ENCODE measurements around the gene AFF2.

The AFF2 gene

DNA sequence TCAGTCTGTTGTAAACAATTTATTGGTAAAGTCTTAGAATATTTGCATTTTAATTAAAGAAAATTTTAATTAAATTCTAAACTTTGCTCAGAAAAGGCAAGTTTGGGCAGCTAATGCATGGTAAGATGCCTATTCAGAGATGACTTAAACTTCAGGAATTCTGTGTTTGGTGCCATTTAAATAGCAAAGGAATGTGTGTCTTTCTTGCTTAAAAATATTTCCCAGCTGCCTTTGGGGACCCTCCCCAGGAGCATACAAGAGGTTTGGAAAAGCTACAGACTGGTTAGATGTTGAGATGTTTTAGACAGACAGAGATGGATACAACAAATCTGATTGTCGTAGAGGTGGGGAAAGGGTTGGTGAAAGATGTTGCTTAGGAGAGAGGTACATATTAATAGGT, 36.5 kb downstream of the AFF2 start:
- no peak for DNase-seq (ENCODE audit: low read depth)

DNA sequence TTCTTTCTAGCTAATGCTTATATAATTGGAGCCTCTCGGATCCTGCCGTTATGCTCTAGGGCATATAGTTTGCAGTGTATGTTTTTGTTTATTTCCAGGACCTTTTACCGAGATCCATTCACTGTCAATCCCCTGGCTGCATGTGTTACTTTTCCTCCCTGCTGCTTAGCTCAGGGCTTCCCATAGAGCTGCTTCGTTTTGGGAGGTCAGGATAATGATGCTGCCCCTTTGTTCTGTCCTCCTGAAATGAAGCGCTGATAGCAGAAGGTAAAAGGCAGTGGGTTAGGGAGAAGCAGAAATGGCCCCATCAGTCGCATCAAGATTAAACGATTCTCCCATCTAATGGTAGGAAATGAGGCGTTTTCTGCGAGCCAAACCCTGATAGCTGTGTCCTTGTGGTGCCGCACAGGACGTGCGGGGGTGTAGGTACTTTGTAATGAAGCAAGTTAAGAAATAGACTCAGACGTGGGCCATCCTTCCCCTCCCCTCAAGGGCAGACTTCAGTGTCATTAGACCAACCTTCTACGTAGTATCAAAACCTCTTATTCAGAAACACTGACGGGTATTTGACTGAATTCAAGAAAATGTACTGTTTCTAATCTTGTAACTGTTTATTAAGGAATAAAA, 37.3 kb downstream of the AFF2 start:
- no peak for DNase-seq (ENCODE audit: low read depth)

DNA sequence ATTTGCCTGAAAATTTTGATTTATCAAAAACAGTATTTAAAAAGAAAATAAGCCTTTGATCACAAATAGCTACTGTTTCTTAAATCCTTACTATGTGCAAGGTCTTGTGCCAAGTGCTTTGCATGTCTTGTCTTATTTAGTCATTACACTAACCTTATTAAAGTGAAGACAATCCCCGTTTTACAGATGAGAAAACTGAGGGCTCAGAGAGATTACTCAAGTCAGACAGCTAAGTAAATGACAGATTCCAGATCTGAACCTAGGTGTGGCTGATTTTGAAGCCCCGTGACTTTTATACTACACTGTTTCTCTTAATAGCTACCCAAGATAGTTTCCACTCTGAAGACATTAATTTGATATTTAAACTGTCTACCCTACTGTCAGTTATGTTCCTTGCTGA, 38.2 kb downstream of the AFF2 start:
- DNase-seq (ENCODE audit: low read depth): no peak

DNA sequence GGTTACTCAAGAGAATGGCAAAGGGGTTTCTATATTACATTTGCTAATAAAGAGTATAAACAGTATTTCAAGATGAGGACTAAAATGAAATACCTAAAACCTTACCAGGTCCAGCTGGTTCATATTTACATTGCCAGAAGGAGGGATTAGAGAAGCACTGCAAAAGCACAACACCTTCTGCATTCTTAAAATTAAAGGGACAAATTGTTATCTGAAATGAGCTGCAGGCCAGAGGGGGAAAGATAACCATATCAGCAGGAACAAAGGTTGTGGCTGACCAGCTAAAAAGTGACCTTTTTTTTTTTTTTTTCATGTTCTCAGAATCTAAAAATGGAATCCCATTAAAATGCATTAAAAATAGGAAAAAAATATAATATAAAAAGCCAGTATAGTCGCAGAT, 39.7 kb downstream of the AFF2 start:
- no peak for DNase-seq (ENCODE audit: low read depth)

DNA sequence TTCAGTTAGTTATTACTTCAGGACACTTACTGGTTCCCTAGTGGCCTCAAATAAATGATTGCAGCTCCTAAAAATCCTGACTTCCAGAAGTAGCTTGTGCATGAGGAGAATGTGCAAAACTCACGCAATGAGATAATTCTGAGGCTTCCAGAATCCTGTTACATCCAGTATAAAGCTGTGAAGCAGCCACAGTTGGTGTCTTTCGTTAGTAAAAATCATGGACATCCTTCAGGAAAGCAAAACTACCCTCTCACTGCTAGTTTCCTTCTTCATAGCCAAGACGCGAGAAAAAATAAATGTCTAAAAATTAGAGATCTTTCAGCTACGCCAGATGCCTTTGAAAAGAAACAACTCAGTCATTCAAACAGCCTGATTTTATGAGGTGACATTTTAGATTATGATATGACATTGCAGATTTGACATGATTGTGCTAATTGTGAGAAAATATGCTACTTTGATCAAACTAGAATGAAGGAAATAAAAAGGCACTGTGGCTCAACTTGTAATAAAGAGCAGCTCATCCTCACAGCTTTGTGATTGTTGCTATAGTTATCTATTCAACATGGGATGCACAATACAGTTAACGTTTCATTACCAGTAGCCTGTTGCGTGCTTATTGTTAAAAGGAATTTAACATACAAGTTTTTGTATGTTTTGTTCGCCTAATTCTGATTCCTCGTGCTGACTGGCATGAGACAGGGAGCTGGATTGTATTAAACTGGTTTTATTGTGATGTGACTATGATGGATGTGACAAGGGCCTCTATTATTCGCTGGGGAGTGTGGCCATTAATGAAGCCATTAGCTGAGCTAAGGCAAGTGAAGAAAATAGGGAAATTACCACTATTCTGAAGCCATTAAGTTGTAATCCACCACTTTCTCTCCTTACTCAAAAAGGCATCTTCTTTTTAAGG, 40.5 kb downstream of the AFF2 start:
- DNase-seq (ENCODE audit: low read depth): no peak

DNA sequence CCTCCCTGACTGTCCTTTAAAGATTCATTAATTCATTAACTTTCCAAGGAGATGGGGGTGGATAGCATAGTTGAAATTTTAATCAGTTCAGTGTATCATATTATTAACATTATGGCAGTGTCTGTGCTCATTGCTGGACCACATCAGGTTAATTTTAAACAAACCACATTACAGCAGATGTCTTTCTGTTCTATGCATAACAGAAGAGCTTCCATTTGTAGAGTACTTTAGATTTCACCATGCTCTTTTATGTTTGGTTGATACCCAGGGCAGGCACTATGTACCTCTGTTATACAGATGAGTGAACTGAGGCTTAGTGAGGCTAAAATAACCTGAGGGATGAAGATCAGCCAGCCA, 41.1 kb downstream of the AFF2 start:
- DNase-seq (ENCODE audit: low read depth): no peak

DNA sequence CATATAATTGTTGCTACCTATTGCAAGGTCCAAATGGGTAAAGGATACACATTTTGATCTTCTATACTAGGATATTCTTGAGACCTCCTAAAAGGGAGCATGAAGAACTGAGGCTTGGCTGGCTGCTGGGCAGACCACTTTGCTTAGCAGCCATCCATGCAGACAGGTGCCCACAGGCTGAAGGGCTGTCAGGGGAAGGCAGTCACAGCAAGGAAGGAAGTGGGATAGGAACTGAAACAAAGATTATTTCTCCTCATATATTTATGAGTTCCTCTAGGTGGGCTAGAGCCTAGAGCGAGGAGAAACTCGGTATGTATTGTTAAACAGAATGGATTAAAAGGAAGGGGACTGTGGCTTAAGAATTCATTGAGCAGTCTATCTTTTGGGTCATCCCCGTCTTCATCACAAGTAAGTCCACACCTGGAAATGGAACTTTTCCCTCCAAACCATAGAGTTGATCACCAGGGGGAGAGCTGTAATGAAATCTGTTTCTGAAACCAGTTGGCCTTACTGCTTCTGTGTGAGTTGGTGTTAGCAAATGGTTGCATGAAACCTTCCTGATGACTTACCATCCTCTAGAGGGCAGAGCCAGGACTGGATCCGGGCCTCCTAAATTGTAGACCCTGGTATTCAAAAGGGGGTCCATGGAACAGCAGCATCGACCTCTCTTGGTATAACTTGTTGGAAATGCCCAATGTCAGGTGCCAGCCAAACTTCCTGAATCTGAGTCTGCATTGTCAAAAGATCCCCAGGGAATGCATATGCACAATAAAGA, 42.3 kb downstream of the AFF2 start:
- DNase-seq (ENCODE audit: low read depth): no peak

DNA sequence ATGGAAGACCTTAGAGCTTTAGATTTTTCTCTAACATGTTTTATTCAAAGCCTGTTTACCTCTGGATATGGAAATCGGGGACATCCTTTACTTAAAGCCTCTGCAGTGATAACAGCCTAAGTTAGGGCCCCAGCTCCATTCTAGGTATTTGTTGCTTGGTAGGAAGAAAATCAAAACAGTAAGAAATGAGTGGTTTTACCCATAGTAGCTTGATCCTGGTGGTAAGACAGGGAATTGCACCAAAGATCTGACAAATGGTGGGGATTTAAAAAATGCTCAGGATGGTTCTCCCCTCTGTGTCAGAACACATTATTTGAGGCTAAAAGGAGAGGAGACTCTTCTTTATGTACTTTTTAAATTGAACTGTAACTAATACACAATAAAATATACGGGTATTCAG, 52.4 kb downstream of the AFF2 start:
- no peak for DNase-seq (ENCODE audit: low read depth)

DNA sequence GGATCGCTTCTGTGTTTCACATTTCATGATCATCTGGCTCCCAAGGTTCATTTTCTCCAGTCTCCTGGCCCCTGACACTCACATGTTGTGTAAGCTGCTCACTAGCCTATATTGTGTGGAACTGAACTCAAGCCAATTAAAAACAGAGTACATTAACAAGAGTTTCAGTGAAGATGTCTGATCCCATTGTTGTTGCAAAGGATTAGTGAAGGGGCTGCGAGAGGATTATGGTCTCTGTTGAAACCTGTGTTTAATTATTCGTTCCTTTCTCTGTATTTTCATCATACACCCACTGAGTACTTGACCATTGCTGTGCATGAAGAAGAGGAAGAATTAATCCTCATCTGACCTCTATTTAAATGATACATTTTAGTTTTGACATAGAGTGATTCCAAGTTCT, 54.7 kb downstream of the AFF2 start:
- no peak for DNase-seq (ENCODE audit: low read depth)

DNA sequence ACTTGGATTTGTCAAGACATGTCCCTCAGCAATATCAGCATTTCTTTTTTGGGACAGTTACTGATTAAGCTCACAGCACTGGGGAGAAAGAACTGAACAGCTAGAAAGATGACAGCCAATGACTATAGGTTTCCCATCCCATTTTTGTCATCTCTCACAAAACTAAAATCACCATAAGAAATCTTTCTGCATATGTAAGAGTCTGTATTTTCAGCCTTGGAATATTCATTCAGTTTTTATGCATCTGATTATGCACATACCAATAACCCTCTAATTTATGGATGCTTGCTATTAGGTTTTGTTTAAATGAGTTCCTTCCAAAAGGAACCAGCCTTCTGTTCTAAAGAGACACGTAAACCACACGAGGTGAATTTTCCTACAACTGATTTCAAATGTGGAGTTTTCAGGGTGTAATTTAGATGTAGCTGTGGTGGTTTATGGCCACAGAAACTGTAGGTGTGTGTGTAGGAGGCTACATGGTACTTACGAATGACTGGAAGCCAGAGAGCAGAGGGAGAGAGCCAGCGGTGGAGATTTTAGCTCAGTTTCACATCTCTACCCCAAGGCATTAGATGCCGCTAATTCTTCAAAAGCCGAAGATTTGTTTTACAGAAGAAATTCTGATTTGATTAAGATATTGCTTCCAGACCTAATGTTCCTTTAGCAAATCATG, 55.3 kb downstream of the AFF2 start:
- DNase-seq (ENCODE audit: low read depth): no peak

DNA sequence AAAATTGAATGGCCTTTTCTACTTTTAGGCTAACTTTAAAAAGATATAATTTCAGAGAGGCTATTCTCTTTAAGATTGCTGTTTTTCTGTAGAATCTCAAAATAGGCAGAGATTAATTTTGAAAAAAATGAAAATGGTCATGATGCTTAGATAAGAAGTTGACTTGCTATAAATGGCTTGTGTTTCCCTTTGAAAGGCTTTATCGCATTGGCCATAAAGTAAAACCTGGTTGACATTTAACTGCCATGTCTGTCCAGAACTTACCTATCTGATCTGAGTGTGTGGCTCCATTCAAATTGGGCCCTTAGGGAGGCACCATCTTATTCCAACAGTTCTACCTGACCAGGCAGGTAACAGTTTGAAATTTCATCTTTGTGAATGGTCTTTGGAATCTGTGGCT, 56.1 kb downstream of the AFF2 start:
- no peak for DNase-seq (ENCODE audit: low read depth)

DNA sequence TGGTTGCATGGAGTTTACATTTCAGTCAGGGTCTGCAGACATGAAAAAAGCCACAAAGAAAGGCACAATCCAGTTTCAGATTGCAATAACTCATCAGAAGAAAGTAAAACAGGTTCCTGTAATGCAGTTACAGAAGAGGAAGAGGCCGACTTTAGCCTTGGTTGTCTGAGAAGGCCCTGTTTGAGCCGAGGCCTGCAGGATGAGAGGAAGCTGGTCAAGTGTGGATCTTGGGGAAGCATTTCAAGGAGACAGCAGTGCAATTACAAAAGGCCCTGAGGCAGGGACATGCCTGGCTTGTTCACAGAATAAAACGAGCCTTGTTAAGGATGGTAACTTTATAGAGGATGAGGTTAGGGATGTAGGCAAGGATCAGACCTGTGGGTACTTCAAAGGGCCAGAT, 62.4 kb downstream of the AFF2 start:
- DNase-seq (ENCODE audit: low read depth): no peak

DNA sequence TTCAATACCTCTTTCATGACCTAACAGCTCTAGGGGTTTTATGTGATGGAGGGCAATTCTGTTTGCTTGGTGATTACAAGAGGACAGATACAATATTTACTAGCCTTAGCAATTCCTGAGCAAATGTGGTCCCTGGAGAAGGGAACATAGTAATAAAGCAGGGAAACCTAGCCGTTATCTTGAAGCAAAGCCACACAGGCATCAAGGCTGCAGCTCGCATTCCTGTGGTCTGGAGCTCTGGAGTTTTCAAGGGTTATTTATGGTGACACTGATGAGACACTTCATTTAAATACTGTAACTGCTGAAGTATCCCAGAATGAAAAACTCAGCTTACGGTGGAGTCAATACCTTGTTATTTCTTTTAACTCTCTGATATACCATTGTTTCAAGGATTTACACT, 66.8 kb downstream of the AFF2 start:
- no peak for DNase-seq (ENCODE audit: low read depth)

DNA sequence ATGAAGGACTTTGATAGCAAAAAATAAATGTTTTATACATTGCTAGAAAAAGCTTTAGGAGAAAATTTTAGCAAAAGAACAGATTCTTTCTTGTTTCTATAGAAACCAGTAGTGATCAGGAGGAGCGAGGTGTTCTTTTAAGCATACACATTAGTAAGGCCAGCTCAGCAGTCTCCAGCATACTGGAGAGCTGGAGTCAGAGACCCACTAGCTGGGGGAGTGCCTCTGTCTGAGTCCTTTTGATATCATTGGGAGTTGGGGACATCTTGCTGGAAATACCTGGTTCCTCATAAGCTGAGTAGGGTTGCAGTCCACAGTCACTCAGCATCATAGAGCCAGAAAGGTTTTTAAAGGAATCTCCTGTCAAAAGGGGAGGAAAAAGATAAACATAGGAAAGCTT, 67.4 kb downstream of the AFF2 start:
- no peak for DNase-seq (ENCODE audit: low read depth)

DNA sequence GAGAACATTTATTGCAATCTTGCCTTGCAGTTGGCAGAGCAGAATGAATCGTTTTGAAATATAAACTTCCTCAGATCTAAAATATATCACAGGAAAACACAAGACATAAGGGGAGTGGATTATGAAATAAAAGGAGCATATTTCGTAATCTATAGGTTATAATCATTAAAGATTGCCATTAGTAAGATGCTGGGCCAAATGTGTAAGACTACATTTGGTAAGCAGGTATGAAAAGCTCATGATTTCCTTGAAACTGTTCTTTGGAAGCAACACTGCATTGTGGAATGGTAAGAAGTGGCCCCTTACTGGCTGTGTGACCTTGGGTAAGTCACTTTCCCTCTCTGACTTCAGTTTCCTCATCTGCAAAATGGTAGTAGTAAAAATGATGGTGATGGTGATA, 68.3 kb downstream of the AFF2 start:
- no peak for DNase-seq (ENCODE audit: low read depth)

DNA sequence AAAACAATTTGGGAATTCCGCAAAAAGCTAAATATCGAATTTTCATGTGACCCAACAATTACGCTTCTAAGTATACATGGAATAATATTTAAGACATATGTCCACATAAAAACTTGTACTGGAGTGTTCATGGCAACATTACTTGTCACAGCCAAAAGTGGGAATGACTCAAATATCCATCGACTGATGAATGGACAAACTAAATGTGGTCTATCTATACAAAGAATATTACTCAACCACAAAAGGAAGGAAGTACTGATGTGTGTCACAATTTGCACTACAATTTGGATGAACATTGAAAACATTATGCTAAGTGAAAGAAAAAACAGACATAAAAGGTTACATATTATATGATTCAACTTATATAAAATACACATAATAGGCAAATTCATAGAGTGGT, 71.9 kb downstream of the AFF2 start:
- no peak for DNase-seq (ENCODE audit: low read depth)

DNA sequence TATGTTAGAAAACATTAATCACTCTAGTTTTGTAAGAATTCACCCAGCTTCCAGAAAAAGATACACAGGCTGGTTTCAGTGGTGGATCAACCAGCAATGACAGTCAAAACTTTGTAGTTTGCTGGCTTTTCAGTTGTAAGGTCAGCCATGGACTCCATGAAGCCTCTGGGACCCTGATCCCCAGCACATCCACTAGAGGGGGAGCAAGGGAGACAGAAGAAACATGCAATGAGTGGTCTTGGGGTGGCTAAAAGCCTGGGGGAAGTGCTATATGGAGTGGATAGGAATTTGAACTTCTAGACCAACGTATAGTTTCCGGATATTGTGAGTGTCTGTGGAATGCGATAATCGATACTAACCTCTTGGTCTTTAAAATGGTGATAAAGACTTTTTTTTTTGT, 72.7 kb downstream of the AFF2 start:
- DNase-seq (ENCODE audit: low read depth): no peak

DNA sequence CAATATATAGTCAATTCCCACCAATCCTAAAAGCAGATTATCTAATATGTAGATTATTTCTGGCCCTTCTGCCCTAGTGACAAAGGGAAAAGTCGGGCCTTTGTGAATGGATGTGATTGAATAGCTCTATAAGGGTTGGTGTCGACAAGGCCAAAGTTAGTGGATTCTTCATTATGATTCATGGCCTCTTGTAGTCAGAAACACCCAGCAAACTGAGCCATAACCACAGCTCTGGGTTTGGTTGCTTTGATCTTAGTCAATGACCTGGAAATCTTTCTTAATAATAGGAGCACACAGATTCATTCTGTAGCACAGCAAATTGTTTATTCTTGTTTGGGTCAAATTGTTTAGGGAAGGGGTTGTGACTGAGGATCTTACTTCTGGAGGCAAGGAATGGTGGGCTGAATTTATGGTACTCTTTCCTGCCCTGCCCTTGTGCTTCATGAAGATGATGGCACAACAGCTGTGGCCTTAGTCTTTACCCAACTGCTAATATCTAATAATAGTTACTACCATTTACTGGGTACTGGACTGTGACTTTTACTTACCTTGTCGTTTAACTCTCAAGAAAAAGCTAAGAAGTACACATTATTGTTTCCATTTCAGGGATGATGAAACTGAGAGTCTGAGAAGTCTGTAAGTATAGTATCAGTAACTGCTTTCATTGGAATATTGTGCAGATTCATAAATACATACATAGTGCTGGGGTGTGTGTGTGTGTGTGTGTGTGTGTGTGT, 74.0 kb downstream of the AFF2 start:
- no peak for DNase-seq (ENCODE audit: low read depth)

DNA sequence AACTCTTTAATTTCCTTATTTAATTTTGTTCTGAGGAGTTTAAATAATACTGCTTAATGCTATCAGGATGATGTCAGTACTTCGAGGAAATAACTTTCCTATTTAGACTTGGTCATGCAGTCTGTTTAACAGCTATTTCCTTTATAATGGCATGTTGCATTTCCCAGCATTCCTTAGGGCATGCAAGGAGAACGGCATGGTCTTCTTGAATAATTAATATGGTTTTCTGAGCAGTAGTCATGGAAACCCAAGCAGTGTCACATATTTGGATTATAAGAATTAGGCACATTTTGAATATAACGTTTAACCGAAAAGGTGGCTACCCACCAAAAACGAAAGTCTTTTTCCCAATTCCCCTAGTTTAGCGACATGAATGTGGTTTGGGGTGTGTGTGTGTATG, 76.0 kb downstream of the AFF2 start:
- no peak for DNase-seq (ENCODE audit: low read depth)

DNA sequence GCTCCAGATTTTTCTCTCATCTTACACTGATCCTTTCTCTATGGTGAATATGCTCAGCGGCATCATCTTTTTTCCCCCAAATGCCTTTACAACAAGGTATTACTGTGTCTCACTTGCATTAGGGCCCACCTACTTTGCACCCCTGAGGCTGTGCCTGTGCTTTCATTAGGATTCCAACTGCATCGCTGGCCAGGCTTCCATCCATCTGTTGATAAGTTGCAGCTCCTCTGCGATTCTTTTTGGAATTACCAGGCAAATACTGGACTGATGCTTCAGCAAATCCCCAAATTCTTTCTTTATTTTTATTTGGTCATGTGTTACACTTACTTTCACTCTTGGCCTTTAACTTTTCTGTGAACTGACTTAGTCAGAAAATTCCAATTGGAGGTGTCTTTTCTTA, 77.3 kb downstream of the AFF2 start:
- DNase-seq (ENCODE audit: low read depth): no peak

DNA sequence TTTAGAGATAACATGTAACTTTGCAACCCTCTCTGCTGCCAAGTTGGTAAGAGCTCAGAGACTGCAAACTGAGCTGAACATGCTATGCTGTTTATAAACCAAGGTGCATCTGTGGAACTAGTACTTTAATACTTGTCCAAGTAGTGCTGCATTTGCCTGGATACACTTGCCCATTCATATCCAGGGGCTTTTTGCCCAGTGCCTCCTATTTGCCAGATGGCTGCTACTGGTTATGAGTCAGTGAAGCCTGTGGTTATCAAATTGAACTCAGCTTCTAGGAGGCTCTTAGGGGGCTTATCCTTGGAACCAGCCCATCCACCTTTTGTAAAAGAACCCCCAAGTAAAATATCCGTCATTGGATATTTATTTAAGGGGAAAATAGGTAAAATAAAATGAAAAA, 79.6 kb downstream of the AFF2 start:
- no peak for DNase-seq (ENCODE audit: low read depth)

DNA sequence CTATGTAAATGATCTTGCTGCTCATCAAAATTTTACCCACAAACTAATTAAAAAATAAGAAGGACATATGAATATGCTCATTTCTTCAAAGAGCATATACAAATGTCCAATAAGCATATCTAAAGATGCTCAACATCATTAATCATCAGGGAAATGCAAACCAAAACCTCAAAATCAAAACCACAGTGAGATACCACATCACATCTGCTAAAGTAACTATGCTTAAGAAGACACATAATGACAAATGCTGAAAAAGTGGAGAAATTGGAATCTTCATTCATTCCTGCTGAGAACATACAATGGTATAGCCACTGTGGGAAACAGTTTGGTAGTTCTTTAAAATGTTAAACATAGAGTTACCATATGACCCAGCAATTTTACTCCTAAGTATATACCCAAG, 81.9 kb downstream of the AFF2 start:
- DNase-seq (ENCODE audit: low read depth): no peak
